WTC11 (cell line): ENCODE results near the gene UPF3A. TPM values are rescaled to one million over a fixed set of nuclear protein-coding genes. Genes with fewer than 3 reads are reported as not detected.
"Not testable (repeated sequence)": the region's sequence is repeated elsewhere in the genome, so short reads cannot be mapped to it uniquely, and the experiment has no call there.

Experiments
- ATAC-seq: fragments of 200-7000 bp; cut with Tn5 transposase; 2 replicates; pipeline ENCODE4 v1.10.0; 2021; ENCODE audit warnings: mild to moderate bottlenecking, moderate library complexity
- CTCF ChIA-PET: fragments of 300-600 bp; sonication (Branson Sonifier 250); formaldehyde crosslinking; loops from one replicate; lab custom pipeline; 2021; ENCODE audit warnings: antibody characterized with exemption; lab: Charles Lee
- POLR2A ChIA-PET: fragments of 350-600 bp; sonication (Branson Sonifier 250); formaldehyde crosslinking; loops from one replicate; lab custom pipeline; 2021; ENCODE audit warnings: antibody characterized with exemption; lab: Charles Lee
- DNase-seq: peaks from one replicate; pipeline ENCODE4 v3.0.0; 2021; ENCODE audit warnings: low spot score
- H3K27ac Mint-ChIP-seq: 2 replicates; pipeline ENCODE4 v1.8.0; 2021; ENCODE audit warnings: mixed read lengths
- H3K27me3 Mint-ChIP-seq: 2 replicates; pipeline ENCODE4 v1.8.0; 2021; ENCODE audit warnings: low read depth, mild to moderate bottlenecking, moderate library complexity, mixed read lengths
- H3K36me3 Mint-ChIP-seq: 2 replicates; pipeline ENCODE4 v1.8.0; 2021; ENCODE audit warnings: mixed read lengths
- H3K4me1 Mint-ChIP-seq: 2 replicates; pipeline ENCODE4 v1.8.0; 2022; ENCODE audit warnings: mixed read lengths
- H3K4me3 Mint-ChIP-seq: 2 replicates; pipeline ENCODE4 v1.8.0; 2021; ENCODE audit warnings: mild to moderate bottlenecking, moderate library complexity, mixed read lengths
- H3K9me3 Mint-ChIP-seq: 2 replicates; pipeline ENCODE4 v1.8.0; 2021; ENCODE audit warnings: mixed read lengths
- JUN ChIP-seq: sonication (generic); formaldehyde crosslinking; IDR thresholded peaks from 2 replicates; pipeline ENCODE4 v1.8.0; 2023; ENCODE audit warnings: mild to moderate bottlenecking, missing genetic modification reagents
- NFATC4 ChIP-seq: fragments of 250-450 bp; sonication (Bioruptor Pico); IDR thresholded peaks from 2 replicates; pipeline ENCODE4 v1.9.0; 2021; ENCODE audit warnings: mild to moderate bottlenecking
- PRRX2 ChIP-seq: fragments of 250-450 bp; sonication (Bioruptor Pico); IDR thresholded peaks from 2 replicates; pipeline ENCODE4 v1.8.0; 2021; ENCODE audit warnings: mild to moderate bottlenecking
- RORB ChIP-seq: fragments of 250-450 bp; sonication (Bioruptor Pico); IDR thresholded peaks from 2 replicates; pipeline ENCODE4 v1.9.0; 2021; ENCODE audit warnings: mild to moderate bottlenecking
- SMAD3 ChIP-seq: sonication (generic); formaldehyde crosslinking; IDR thresholded peaks from 2 replicates; pipeline ENCODE4 v1.8.0; 2022; ENCODE audit warnings: missing genetic modification reagents, mild to moderate bottlenecking, borderline replicate concordance
- SMAD4 ChIP-seq: sonication (generic); formaldehyde crosslinking; IDR thresholded peaks from 2 replicates; pipeline ENCODE4 v1.8.0; 2022; ENCODE audit warnings: mild to moderate bottlenecking, missing genetic modification reagents
- SOX15 ChIP-seq: fragments of 250-450 bp; sonication (Bioruptor Pico); IDR thresholded peaks from 2 replicates; pipeline ENCODE4 v1.9.0; 2021; ENCODE audit warnings: mild to moderate bottlenecking
- SP1 ChIP-seq: sonication (generic); formaldehyde crosslinking; conservative IDR thresholded peaks from 2 replicates; pipeline ENCODE4 v1.8.1; 2022; ENCODE audit warnings: missing genetic modification reagents
- ZNF423 ChIP-seq: fragments of 250-450 bp; sonication (Bioruptor Pico); IDR thresholded peaks from 2 replicates; pipeline ENCODE4 v2.1.2; 2022; ENCODE audit warnings: mild to moderate bottlenecking, moderate library complexity
- total RNA-seq: library from RNA; stranded (reverse); gene quantifications from 3 replicates; pipeline ENCODE4 v1.2.3, GENCODE V29; 2021
- TF ChIP-seq, protein P1 (sequence below): fragments of 250-450 bp; sonication (Bioruptor Pico); IDR thresholded peaks from 2 replicates; pipeline ENCODE4 v1.9.0; 2021; ENCODE audit warnings: mild to moderate bottlenecking
- TF ChIP-seq, protein P2 (sequence below): sonication (generic); formaldehyde crosslinking; IDR thresholded peaks from 2 replicates; pipeline ENCODE4 v1.8.0; 2022; ENCODE audit warnings: mild to moderate bottlenecking, missing genetic modification reagents
- TF ChIP-seq, protein P3 (sequence below): sonication (generic); formaldehyde crosslinking; IDR thresholded peaks from 2 replicates; pipeline ENCODE4 v1.8.1; 2023; ENCODE audit warnings: mild to moderate bottlenecking, missing genetic modification reagents
- TF ChIP-seq, protein P4 (sequence below): fragments of 200-600 bp; IDR thresholded peaks from 2 replicates; pipeline ENCODE4 v1.8.0; 2022; ENCODE audit warnings: antibody characterized with exemption
- TF ChIP-seq, protein P5 (sequence below): sonication (generic); formaldehyde crosslinking; IDR thresholded peaks from 2 replicates; pipeline ENCODE4 v1.8.1; 2022; ENCODE audit warnings: low read depth, missing genetic modification reagents, borderline replicate concordance
- TF ChIP-seq, protein P6 (sequence below): fragments of 250-450 bp; sonication (Bioruptor Pico); IDR thresholded peaks from 2 replicates; pipeline ENCODE4 v1.9.0; 2021; ENCODE audit warnings: mild to moderate bottlenecking
- TF ChIP-seq, protein P7 (sequence below): fragments of 250-450 bp; sonication (Bioruptor Pico); conservative IDR thresholded peaks from 2 replicates; pipeline ENCODE4 v1.9.0; 2021; ENCODE audit warnings: mild to moderate bottlenecking

UPF3A gene
- total RNA-seq, 1 experiment from 2014 or later, result 71.9 TPM

DNA sequence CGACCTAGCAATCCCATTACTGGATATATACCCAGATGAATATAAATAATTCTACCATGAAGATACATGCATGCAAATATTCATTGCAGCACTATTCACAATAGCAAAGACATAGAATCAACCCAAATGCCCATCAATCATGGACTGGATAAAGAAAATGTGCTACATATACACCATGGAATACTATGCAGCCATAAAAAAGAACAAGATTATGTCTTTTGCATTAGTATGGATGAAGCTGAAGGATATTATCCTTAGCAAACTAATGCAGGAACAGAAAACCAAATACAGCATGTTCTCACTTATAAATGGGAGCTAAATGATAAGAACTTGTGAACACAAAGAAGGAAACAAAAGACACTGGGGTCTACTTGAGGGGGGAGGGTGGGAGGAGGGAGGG lies 55.1 kb downstream of the UPF3A start:
- ATAC-seq, POLR2A ChIA-PET, H3K27me3 Mint-ChIP-seq, H3K36me3 Mint-ChIP-seq, DNase-seq, H3K4me3 Mint-ChIP-seq, H3K9me3 Mint-ChIP-seq, H3K27ac Mint-ChIP-seq: not testable (repeated sequence)
- H3K4me1 Mint-ChIP-seq, result peaks cover 43% of the 10 kb centered on the region
- CTCF ChIA-PET, result interaction anchor here (1.2 kb wide), 1 partner anchor 55 kb away, joined by 3 read pairs; the partner anchor contains the start of gene UPF3A

DNA sequence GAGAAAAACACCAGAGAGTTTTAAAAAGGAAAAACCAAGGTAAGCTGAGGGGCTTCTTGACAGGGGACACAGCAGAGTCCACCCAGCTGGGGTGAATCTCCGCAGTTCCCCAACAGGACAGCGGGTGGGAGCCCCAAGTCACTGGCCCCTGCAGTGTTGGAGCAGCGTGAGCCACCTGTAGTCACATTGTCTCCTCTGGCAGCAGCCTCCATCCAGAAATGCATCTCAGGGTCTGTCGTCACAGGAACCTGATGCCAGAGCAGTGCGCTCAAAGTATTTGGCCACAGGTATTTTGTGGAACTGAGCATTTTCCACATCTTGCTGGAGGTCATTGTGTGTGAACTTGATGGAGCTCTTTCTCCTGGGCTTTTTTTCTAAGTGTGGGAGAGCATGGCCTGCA lies 57.6 kb downstream of the UPF3A start:
- peaks cover 25% of the 10 kb centered on the region for H3K9me3 Mint-ChIP-seq
- no peak for TF ChIP-seq SOX15
- TF ChIP-seq, protein P1, sequence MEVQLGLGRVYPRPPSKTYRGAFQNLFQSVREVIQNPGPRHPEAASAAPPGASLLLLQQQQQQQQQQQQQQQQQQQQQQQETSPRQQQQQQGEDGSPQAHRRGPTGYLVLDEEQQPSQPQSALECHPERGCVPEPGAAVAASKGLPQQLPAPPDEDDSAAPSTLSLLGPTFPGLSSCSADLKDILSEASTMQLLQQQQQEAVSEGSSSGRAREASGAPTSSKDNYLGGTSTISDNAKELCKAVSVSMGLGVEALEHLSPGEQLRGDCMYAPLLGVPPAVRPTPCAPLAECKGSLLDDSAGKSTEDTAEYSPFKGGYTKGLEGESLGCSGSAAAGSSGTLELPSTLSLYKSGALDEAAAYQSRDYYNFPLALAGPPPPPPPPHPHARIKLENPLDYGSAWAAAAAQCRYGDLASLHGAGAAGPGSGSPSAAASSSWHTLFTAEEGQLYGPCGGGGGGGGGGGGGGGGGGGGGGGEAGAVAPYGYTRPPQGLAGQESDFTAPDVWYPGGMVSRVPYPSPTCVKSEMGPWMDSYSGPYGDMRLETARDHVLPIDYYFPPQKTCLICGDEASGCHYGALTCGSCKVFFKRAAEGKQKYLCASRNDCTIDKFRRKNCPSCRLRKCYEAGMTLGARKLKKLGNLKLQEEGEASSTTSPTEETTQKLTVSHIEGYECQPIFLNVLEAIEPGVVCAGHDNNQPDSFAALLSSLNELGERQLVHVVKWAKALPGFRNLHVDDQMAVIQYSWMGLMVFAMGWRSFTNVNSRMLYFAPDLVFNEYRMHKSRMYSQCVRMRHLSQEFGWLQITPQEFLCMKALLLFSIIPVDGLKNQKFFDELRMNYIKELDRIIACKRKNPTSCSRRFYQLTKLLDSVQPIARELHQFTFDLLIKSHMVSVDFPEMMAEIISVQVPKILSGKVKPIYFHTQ, result no peak
- TF ChIP-seq SP1 (CRISPR knock-in tag), result no peak
- TF ChIP-seq, protein P2, sequence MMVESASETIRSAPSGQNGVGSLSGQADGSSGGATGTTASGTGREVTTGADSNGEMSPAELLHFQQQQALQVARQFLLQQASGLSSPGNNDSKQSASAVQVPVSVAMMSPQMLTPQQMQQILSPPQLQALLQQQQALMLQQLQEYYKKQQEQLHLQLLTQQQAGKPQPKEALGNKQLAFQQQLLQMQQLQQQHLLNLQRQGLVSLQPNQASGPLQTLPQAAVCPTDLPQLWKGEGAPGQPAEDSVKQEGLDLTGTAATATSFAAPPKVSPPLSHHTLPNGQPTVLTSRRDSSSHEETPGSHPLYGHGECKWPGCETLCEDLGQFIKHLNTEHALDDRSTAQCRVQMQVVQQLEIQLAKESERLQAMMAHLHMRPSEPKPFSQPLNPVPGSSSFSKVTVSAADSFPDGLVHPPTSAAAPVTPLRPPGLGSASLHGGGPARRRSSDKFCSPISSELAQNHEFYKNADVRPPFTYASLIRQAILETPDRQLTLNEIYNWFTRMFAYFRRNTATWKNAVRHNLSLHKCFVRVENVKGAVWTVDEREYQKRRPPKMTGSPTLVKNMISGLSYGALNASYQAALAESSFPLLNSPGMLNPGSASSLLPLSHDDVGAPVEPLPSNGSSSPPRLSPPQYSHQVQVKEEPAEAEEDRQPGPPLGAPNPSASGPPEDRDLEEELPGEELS (CRISPR knock-in tag), result no peak
- no peak for TF ChIP-seq RORB (CRISPR knock-in tag)
- TF ChIP-seq SMAD3, result no peak
- peak; percentile 40; the same call in 1 of the 2 replicates for TF ChIP-seq ZNF423
- TF ChIP-seq, protein P3, sequence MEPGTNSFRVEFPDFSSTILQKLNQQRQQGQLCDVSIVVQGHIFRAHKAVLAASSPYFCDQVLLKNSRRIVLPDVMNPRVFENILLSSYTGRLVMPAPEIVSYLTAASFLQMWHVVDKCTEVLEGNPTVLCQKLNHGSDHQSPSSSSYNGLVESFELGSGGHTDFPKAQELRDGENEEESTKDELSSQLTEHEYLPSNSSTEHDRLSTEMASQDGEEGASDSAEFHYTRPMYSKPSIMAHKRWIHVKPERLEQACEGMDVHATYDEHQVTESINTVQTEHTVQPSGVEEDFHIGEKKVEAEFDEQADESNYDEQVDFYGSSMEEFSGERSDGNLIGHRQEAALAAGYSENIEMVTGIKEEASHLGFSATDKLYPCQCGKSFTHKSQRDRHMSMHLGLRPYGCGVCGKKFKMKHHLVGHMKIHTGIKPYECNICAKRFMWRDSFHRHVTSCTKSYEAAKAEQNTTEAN (CRISPR knock-in tag), result no peak
- ATAC-seq (peak; percentile 43; the same call in 1 of the 2 replicates), DNase-seq (no peak)
- H3K4me3 Mint-ChIP-seq, result no peak overlapping the region
- peaks cover 15% of the 10 kb centered on the region for H3K36me3 Mint-ChIP-seq
- POLR2A ChIA-PET, result interaction anchor here (0.6 kb wide), 1 partner anchor 38 kb away, joined by 3 read pairs; no protein-coding TSS in a partner anchor
- H3K27me3 Mint-ChIP-seq, result no peaks in the 10 kb centered on the region
- no peak overlapping the region for H3K27ac Mint-ChIP-seq
- CTCF ChIA-PET, result interaction anchor here (0.6 kb wide), 1 partner anchor 57 kb away, joined by 3 read pairs; no protein-coding TSS in a partner anchor
- peaks cover 45% of the 10 kb centered on the region for H3K4me1 Mint-ChIP-seq

DNA sequence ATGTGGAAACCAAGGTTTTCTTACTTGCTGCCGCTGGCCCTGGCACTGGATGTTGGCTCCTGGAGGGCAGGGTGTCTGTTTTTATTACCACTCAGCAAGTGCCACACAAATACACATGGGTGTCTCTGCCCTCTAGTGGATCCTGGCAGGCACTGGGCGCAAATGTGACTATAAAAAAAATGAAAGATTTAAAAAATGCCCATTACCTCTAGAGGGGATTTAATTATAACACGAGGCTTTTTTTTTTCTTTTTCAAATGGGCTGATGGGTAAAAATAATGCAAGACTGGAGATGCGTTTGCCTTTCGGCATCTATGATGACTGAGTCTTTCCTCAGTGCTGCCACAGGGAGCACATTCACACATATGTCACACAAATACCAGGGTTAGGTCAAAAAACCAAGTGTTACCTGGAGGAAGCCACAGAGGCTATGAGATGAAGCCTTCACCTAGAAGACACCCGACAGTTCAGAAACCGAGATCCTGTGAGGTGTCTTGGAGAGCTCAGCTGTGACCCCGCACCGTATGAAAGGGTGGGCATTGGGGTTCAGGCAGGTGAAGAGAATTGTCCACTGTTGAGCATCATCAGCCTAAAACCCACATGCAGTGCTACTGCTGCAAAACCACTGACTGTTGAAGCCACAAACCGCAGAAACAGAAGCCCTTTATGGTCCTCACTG lies 58.6 kb downstream of the UPF3A start:
- ATAC-seq, result no peak
- H3K4me1 Mint-ChIP-seq, result peaks cover 48% of the 10 kb centered on the region
- ChIA-PET CTCF (interaction anchor here (1.6 kb wide), 2 partner anchors 12 to 13 kb away, joined by 6 to 8 read pairs; no protein-coding TSS in a partner anchor), POLR2A (no interaction called here)
- H3K36me3 Mint-ChIP-seq, result peaks cover 16% of the 10 kb centered on the region
- H3K9me3 Mint-ChIP-seq, result peaks cover 25% of the 10 kb centered on the region
- no peak overlapping the region for H3K4me3 Mint-ChIP-seq
- no peak for DNase-seq
- no peak overlapping the region for H3K27ac Mint-ChIP-seq
- H3K27me3 Mint-ChIP-seq, result no peaks in the 10 kb centered on the region
- TF ChIP-seq, protein P2 (CRISPR knock-in tag), result no peak
- TF ChIP-seq, protein P4, sequence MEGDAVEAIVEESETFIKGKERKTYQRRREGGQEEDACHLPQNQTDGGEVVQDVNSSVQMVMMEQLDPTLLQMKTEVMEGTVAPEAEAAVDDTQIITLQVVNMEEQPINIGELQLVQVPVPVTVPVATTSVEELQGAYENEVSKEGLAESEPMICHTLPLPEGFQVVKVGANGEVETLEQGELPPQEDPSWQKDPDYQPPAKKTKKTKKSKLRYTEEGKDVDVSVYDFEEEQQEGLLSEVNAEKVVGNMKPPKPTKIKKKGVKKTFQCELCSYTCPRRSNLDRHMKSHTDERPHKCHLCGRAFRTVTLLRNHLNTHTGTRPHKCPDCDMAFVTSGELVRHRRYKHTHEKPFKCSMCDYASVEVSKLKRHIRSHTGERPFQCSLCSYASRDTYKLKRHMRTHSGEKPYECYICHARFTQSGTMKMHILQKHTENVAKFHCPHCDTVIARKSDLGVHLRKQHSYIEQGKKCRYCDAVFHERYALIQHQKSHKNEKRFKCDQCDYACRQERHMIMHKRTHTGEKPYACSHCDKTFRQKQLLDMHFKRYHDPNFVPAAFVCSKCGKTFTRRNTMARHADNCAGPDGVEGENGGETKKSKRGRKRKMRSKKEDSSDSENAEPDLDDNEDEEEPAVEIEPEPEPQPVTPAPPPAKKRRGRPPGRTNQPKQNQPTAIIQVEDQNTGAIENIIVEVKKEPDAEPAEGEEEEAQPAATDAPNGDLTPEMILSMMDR, result no peak
- TF ChIP-seq, protein P5, sequence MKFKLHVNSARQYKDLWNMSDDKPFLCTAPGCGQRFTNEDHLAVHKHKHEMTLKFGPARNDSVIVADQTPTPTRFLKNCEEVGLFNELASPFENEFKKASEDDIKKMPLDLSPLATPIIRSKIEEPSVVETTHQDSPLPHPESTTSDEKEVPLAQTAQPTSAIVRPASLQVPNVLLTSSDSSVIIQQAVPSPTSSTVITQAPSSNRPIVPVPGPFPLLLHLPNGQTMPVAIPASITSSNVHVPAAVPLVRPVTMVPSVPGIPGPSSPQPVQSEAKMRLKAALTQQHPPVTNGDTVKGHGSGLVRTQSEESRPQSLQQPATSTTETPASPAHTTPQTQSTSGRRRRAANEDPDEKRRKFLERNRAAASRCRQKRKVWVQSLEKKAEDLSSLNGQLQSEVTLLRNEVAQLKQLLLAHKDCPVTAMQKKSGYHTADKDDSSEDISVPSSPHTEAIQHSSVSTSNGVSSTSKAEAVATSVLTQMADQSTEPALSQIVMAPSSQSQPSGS (CRISPR knock-in tag), result no peak
- TF ChIP-seq NFATC4 (no peak), PRRX2 (CRISPR knock-in tag) (no peak), SP1 (CRISPR knock-in tag) (no peak), JUN (CRISPR knock-in tag) (no peak), SOX15 (no peak), SMAD4 (CRISPR knock-in tag) (no peak)
- TF ChIP-seq, protein P6, sequence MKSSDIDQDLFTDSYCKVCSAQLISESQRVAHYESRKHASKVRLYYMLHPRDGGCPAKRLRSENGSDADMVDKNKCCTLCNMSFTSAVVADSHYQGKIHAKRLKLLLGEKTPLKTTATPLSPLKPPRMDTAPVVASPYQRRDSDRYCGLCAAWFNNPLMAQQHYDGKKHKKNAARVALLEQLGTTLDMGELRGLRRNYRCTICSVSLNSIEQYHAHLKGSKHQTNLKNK (CRISPR knock-in tag), result no peak
- TF ChIP-seq, protein P7, sequence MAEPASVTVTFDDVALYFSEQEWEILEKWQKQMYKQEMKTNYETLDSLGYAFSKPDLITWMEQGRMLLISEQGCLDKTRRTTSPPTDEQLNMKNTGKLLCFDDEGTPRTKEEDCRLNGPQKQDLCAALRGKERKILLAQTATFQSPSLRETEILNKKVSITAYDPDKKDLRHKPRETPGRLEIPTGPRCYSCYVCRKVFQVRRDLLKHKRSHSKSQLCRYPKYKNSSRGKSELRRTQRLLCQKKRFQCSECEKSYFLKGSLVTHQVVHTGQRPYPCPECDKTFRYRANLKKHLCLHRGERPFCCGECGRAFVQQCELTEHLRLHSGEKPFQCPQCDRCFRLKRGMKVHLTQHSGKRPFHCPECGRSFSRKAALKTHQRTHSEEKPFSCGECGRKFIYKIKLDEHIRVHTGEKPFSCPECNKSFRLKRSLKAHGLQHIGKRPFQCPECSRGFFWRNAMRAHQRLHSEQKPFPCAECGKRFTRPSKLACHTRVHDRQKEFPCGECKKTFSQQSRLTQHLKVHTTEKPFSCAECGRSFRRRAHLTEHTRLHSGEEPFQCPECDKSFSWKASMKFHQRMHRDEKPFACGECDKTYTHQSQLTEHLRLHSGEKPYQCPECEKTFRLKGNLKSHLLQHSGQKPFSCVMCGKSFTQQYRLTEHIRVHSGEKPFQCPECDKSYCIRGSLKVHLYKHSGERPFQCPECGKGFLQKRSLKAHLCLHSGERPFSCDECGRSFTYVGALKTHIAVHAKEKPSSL (CRISPR knock-in tag), result no peak
